OCI-LY1 (cell line): ENCODE results near the gene ZNF552.

Experiments used
- CTCF ChIP-seq: fragments of 200-600 bp; sonication (generic), shearing (Covaris generic); IDR thresholded peaks from 2 replicates; pipeline ENCODE4 v1.5.1; 2017; ENCODE audit warnings: mild to moderate bottlenecking, antibody characterized with exemption, low read length, moderate library complexity, mixed read lengths
- EZH2 ChIP-seq: fragments of 200-600 bp; sonication (generic), shearing (Covaris generic); IDR thresholded peaks from 2 replicates; pipeline ENCODE4 v1.8.0; 2017; ENCODE audit warnings: borderline replicate concordance, mixed run types, mild to moderate bottlenecking, antibody characterized with exemption, low read length, moderate library complexity, mixed read lengths

DNA sequence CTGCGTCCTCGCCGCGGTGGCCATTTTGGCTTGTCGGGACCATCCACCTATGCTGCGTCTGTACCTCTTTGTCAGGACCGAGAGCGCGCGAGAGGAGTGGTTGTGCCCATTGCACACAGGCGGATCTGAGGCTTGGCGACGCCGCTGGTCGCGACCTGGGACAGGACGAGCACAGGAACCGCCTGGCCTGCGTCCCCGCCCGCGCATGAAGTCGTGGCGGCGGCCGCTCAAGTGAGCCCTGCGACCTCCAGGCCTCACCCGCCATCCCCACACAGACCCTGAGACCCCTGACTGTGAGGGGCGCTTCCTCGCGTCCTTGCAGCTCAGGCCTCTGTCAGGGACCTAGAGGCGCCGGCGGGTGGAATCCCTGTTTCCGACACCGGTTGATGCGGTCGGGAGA lies 28.4 kb downstream of the ZNF552 start:
- TF ChIP-seq CTCF: no peak
- TF ChIP-seq EZH2: no peak
